HL-60 (cell line): ENCODE results near the gene SCAMP3.
"Not testable (repeated sequence)": the region's sequence is repeated elsewhere in the genome, so short reads cannot be mapped to it uniquely, and the experiment has no call there.

Source experiments
- DNase-seq, 2 experiments: peaks; one replicate each; pipeline ENCODE4 v3.0.0-alpha.2; 2010 to 2020; ENCODE audit warnings: low read depth in 1 of 2, low spot score in 1 of 2
- H3K27ac ChIP-seq: fragments of 250-450 bp; sonication (Bioruptor Pico); replicated peaks from 2 replicates; pipeline ENCODE4 v1.5.1; 2020; ENCODE audit warnings: mild to moderate bottlenecking, moderate library complexity
- H3K27me3 ChIP-seq: fragments of 250-450 bp; sonication (Bioruptor Pico); 2 replicates; pipeline ENCODE4 v1.5.1; 2021; ENCODE audit warnings: mild to moderate bottlenecking, moderate library complexity; ENCODE audit not compliant: insufficient read depth, poor library complexity, severe bottlenecking
- H3K4me3 ChIP-seq: replicated peaks from 2 replicates; pipeline ENCODE4 v1.5.1; 2011; ENCODE audit warnings: mild to moderate bottlenecking, control low read depth, low read length; ENCODE audit not compliant: insufficient read depth
- CTCF ChIP-seq: IDR thresholded peaks from one replicate; pipeline ENCODE4 v1.5.1; 2011; ENCODE audit warnings: low read length, control low read depth, inconsistent platforms; ENCODE audit not compliant: insufficient read depth
- GABPA ChIP-seq: IDR thresholded peaks from 2 replicates; pipeline ENCODE4 v1.6.1; 2012; ENCODE audit warnings: low read depth
- POLR2AphosphoS5 ChIP-seq: IDR thresholded peaks from 2 replicates; pipeline ENCODE4 v1.6.1; 2012; ENCODE audit warnings: low read depth
- REST ChIP-seq: IDR thresholded peaks from 2 replicates; pipeline ENCODE4 v1.6.1; 2012; ENCODE audit warnings: low read depth; ENCODE audit not compliant: insufficient replicate concordance
- SPI1 ChIP-seq: IDR thresholded peaks from 2 replicates; pipeline ENCODE4 v1.6.1; 2012; ENCODE audit warnings: low read depth, mild to moderate bottlenecking, borderline replicate concordance

Gene SCAMP3

GRCh38 chr1:155295183-155295941 lies 33.2 kb upstream of the SCAMP3 start:
- DNase-seq, result no peak
- TF ChIP-seq SPI1 (no peak), CTCF (no peak), REST (no peak), POLR2AphosphoS5 (no peak), GABPA (no peak)
- H3K27me3 ChIP-seq, result peaks cover 12% of the 10 kb centered on the region
- no peak overlapping the region for H3K27ac ChIP-seq
- no peak overlapping the region for H3K4me3 ChIP-seq

- H3K27me3 ChIP-seq, result peaks cover 12% of the 10 kb centered on the region
- H3K27ac ChIP-seq, result no peak overlapping the region
- TF ChIP-seq GABPA (no peak), CTCF (no peak), REST (no peak), POLR2AphosphoS5 (no peak), SPI1 (no peak)
- no peak for DNase-seq
- no peak overlapping the region for H3K4me3 ChIP-seq
These were observed 32.5 kb upstream of the SCAMP3 start for GRCh38 chr1:155294520-155295182.

GRCh38 chr1:155293086-155293749 lies 31.1 kb upstream of the SCAMP3 start:
- Histone ChIP-seq H3K4me3 (no peak overlapping the region), H3K27me3 (peaks cover 12% of the 10 kb centered on the region), H3K27ac (no peak overlapping the region)
- no peak for DNase-seq
- TF ChIP-seq CTCF (no peak), POLR2AphosphoS5 (no peak), REST (no peak)

- not testable (repeated sequence) for H3K4me3 ChIP-seq, H3K27ac ChIP-seq, DNase-seq
- H3K27me3 ChIP-seq, result peaks cover 12% of the 10 kb centered on the region
These were observed 28.8 kb upstream of the SCAMP3 start for GRCh38 chr1:155291006-155291405.
